Lower leg skin (tissue), 4 donors: ENCODE data around the gene COL5A3. TPM values are rescaled to one million over a fixed set of nuclear protein-coding genes. Genes with fewer than 3 reads are reported as not detected.

ENCODE experiments used
- DNase-seq, 2 donors: peaks; one replicate each; pipeline ENCODE4 v3.0.0-alpha.2; 2019; ENCODE audit warnings: low spot score in 2 of 2
- H3K4me3 ChIP-seq: fragments of 200-600 bp; sonication (generic); 2 replicates; pipeline ENCODE4 v1.5.1; 2017; ENCODE audit warnings: mild to moderate bottlenecking, low read depth; ENCODE audit not compliant: poor library complexity, severe bottlenecking
- CTCF ChIP-seq, 3 donors: fragments of 450-650 bp; IDR thresholded peaks; one replicate each; pipeline ENCODE4 v1.5.1; 2016; ENCODE audit warnings: antibody characterized with exemption in 3 of 3, mild to moderate bottlenecking in 3 of 3, moderate library complexity in 2 of 3
- POLR2A ChIP-seq, 2 donors: fragments of 450-650 bp; IDR thresholded peaks; one replicate each; pipeline ENCODE4 v1.6.1; 2016 to 2017; ENCODE audit warnings: antibody characterized with exemption in 2 of 2, mild to moderate bottlenecking in 1 of 2, moderate library complexity in 1 of 2
- WGBS, 2 donors: methylation state at CpG; one replicate each; pipeline ENCODE4 v1.1.5; 2018; 5-methylcytosine and 5-hydroxymethylcytosine counted together
- intact Hi-C: fragments of 100-400 bp; cut with DNase I; formaldehyde crosslinking; loops from one replicate; pipeline ENCODE4 v1.15.0; 2023; ENCODE audit warnings: low total_unique reads
- total RNA-seq, 4 donors: library from RNA; depleted of rRNA; stranded (reverse); fragments of >200 nt; gene quantifications; one replicate each; pipeline ENCODE4 v1.1.0, GENCODE V29; 2016

COL5A3 gene
- total RNA-seq, 4 donors from 2014 or later, result 11.9 to 31.9 (median 20.7) TPM

- no peak overlapping the region for H3K4me3 ChIP-seq
- 81 to 89% methylated on average over 5 of the region's 5 CpGs for WGBS, 2 donors
- no peak for DNase-seq
- TF ChIP-seq CTCF (IDR thresholded peaks at IDR 0.05), result no peak
- intact Hi-C loops, result no loop called here
Observed at GRCh38 chr19:10019246-10019645, 8.9 kb upstream of the COL5A3 start.

- 83 to 90% methylated on average over 9 of the region's 9 CpGs for whole genome bisulfite sequencing, 2 donors
- no peak for DNase-seq
- TF ChIP-seq CTCF (IDR thresholded peaks at IDR 0.05) (no peak), POLR2A (IDR thresholded peaks at IDR 0.05) (no peak)
- H3K4me3 ChIP-seq, result no peak overlapping the region
- intact Hi-C loops, result no loop called here
Observed at GRCh38 chr19:10018786-10019185, 8.5 kb upstream of the COL5A3 start.

- H3K4me3 ChIP-seq, result no peak overlapping the region
- intact Hi-C loops, result no loop called here
- TF ChIP-seq CTCF (IDR thresholded peaks at IDR 0.05) (no peak), POLR2A (IDR thresholded peaks at IDR 0.05) (no peak)
- 81 to 82% methylated on average over 3 of the region's 3 CpGs for WGBS, 2 donors
- DNase-seq, result no peak
Observed at GRCh38 chr19:10018263-10018662, 8.0 kb upstream of the COL5A3 start.

- intact Hi-C loops, result no loop called here
- 35 to 46% methylated on average over 6 of the region's 6 CpGs for WGBS, 2 donors
- TF ChIP-seq CTCF (IDR thresholded peaks at IDR 0.05), result no peak
- TF ChIP-seq POLR2A (IDR thresholded peaks at IDR 0.05), result no peak
- no peak overlapping the region for H3K4me3 ChIP-seq
- no peak for DNase-seq
Observed at GRCh38 chr19:10013834-10014618, 3.7 kb upstream of the COL5A3 start.

GRCh38 chr19:10013316-10013715 lies 3.0 kb upstream of the COL5A3 start, which contains the start of gene RDH8:
Gene RDH8, plus strand, starts transcription at chr19:10013483. Its CDS starts 15 bp downstream, at chr19:10013498.
- 68 to 72% methylated on average over 10 of the region's 10 CpGs for WGBS, 2 donors
- no peak for DNase-seq
- intact Hi-C loops, result no loop called here
- TF ChIP-seq CTCF (IDR thresholded peaks at IDR 0.05), result no peak
- no peak within 1 kb of the TSS for H3K4me3 ChIP-seq

GRCh38 chr19:10011974-10012373 lies 1.7 kb upstream of the COL5A3 start:
- DNase-seq, result peak in 1 of 2 donors; percentile 64
- intact Hi-C loops, result no loop called here
- no peak overlapping the region for H3K4me3 ChIP-seq
- TF ChIP-seq CTCF (IDR thresholded peaks at IDR 0.05), result no peak
- TF ChIP-seq POLR2A (IDR thresholded peaks at IDR 0.05), result no peak
- WGBS, 2 donors, result 17 to 19% methylated on average over 6 to 7 of the region's 7 CpGs
